ENCODE results near the gene CADPS2. TPM values are rescaled to one million over a fixed set of nuclear protein-coding genes. Genes with fewer than 3 reads are reported as not detected.

CADPS2 gene
- polyA plus RNA-seq, 3 donors = not detected

DNA sequence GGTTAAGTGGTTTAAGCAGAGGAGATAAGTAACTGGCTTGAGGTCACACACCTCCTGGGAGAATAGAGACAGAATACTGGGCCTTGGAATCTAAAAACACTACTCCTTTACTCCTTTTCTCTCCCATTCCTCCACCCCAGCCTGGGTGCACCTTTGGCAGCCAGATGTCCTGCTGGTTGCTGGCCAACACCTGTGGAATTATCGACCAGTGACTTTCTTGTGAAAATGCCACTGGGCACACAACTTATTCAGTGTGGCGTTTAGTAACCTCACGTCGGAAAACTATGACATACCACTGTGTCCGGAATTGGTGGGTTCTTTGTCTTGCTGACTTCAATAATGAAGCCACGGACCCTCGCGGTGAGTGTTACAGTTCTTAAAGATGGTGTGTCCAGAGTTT, 213.7 kb downstream of the CADPS2 start:
- no peaks in the 10 kb centered on the region for H3K36me3 Mint-ChIP-seq
- H3K4me1 Mint-ChIP-seq = no peaks in the 10 kb centered on the region
- TF ChIP-seq, protein P1, sequence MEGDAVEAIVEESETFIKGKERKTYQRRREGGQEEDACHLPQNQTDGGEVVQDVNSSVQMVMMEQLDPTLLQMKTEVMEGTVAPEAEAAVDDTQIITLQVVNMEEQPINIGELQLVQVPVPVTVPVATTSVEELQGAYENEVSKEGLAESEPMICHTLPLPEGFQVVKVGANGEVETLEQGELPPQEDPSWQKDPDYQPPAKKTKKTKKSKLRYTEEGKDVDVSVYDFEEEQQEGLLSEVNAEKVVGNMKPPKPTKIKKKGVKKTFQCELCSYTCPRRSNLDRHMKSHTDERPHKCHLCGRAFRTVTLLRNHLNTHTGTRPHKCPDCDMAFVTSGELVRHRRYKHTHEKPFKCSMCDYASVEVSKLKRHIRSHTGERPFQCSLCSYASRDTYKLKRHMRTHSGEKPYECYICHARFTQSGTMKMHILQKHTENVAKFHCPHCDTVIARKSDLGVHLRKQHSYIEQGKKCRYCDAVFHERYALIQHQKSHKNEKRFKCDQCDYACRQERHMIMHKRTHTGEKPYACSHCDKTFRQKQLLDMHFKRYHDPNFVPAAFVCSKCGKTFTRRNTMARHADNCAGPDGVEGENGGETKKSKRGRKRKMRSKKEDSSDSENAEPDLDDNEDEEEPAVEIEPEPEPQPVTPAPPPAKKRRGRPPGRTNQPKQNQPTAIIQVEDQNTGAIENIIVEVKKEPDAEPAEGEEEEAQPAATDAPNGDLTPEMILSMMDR (IDR thresholded peaks at IDR 0.05) = no peak
- Histone ChIP-seq H3K79me2 (ENCODE audit: insufficient read depth, low read length) (no peaks in the 10 kb centered on the region), H4K20me1 (ENCODE audit: insufficient read depth, low read length) (no peaks in the 10 kb centered on the region), H3K9me3 (replicated peaks in 1 of 2; ENCODE audit: control insufficient read depth in 1 of 2, insufficient read depth in 1 of 2, low read length in 2 of 2) (peaks cover 0 to 14% of the 10 kb centered on the region in 2 donors), H3K4me2 (replicated peaks; ENCODE audit: extremely low read depth, low read length, poor library complexity, severe bottlenecking) (no peak overlapping the region), H3K4me1 (ENCODE audit: control insufficient read depth in 1 of 2, insufficient read depth in 2 of 2, low read length in 2 of 2) (no peaks in the 10 kb centered on the region), H3K9ac (ENCODE audit: insufficient read depth, low read length, poor library complexity, severe bottlenecking) (no peak overlapping the region), H3K27me3 (ENCODE audit: control insufficient read depth in 2 of 2, insufficient read depth in 2 of 2, low read length in 2 of 2) (no peaks in the 10 kb centered on the region), H2AFZ (ENCODE audit: insufficient read depth, low read depth, low read length, poor library complexity, severe bottlenecking) (no peak overlapping the region), H3K27ac (ENCODE audit: low read depth in 1 of 2, low read length in 2 of 2) (no peak overlapping the region), H3K4me3 (replicated peaks in 1 of 3; ENCODE audit: low read depth in 2 of 3, low read length in 3 of 3) (no peak overlapping the region), H3K36me3 (replicated peaks in 1 of 2; ENCODE audit: control insufficient read depth in 1 of 2, insufficient read depth in 2 of 2, low read length in 2 of 2) (no peaks in the 10 kb centered on the region)
- intact Hi-C loops (cut with micrococcal nuclease) = no loop called here
- H3K9me3 Mint-ChIP-seq = peaks cover 4 to 13% (median 8%) of the 10 kb centered on the region in 7 donors
- no peak overlapping the region for H3K27ac Mint-ChIP-seq
- no peak overlapping the region for H3K4me3 Mint-ChIP-seq
- 89% methylated on average over 7 of the region's 8 CpGs for WGBS (ENCODE audit: insufficient coverage)
- H3K27me3 Mint-ChIP-seq (ENCODE audit: low read depth in 3 of 3) = no peaks in the 10 kb centered on the region
- DNase-seq = no peak

DNA sequence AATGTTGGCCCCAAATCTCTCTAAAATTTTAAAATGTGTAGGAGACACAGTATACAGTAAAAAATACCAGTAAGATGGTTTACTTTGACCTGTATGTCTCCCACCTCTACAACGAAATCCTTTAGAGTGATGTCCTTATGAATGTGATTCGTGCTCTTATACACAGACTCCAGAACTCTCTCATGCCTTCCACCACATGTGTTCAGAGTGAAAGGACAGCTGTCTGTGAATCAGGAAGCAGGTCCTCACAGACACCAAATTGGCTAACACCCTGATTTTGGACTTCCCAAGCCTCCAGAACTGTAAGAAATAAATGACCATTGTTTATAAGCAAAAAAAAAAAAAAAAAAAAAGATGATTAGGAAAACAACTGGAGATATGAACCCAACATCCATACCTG, 222.5 kb downstream of the CADPS2 start:
- Mint-ChIP-seq H3K4me1 (no peaks in the 10 kb centered on the region), H3K27me3 (ENCODE audit: low read depth in 3 of 3) (no peaks in the 10 kb centered on the region), H3K9me3 (peaks cover 0 to 6% (median 2%) of the 10 kb centered on the region in 7 donors), H3K4me3 (no peak overlapping the region), H3K36me3 (no peaks in the 10 kb centered on the region), H3K27ac (no peak overlapping the region)
- WGBS (ENCODE audit: insufficient coverage) = no CpG with 5 or more reads among the region's 2 CpGs
- Histone ChIP-seq H3K9me3 (replicated peaks in 1 of 2; ENCODE audit: control insufficient read depth in 1 of 2, insufficient read depth in 1 of 2, low read length in 2 of 2) (peaks cover 3 to 7% of the 10 kb centered on the region in 2 donors), H3K4me2 (replicated peaks; ENCODE audit: extremely low read depth, low read length, poor library complexity, severe bottlenecking) (no peak overlapping the region), H3K27me3 (ENCODE audit: control insufficient read depth in 2 of 2, insufficient read depth in 2 of 2, low read length in 2 of 2) (no peaks in the 10 kb centered on the region), H3K79me2 (ENCODE audit: insufficient read depth, low read length) (no peaks in the 10 kb centered on the region), H3K4me1 (ENCODE audit: control insufficient read depth in 1 of 2, insufficient read depth in 2 of 2, low read length in 2 of 2) (no peaks in the 10 kb centered on the region), H3K27ac (ENCODE audit: low read depth in 1 of 2, low read length in 2 of 2) (no peak overlapping the region), H2AFZ (ENCODE audit: insufficient read depth, low read depth, low read length, poor library complexity, severe bottlenecking) (no peak overlapping the region), H3K4me3 (replicated peaks in 1 of 3; ENCODE audit: low read depth in 2 of 3, low read length in 3 of 3) (no peak overlapping the region), H3K36me3 (replicated peaks in 1 of 2; ENCODE audit: control insufficient read depth in 1 of 2, insufficient read depth in 2 of 2, low read length in 2 of 2) (no peaks in the 10 kb centered on the region), H4K20me1 (ENCODE audit: insufficient read depth, low read length) (no peaks in the 10 kb centered on the region), H3K9ac (ENCODE audit: insufficient read depth, low read length, poor library complexity, severe bottlenecking) (no peak overlapping the region)
- intact Hi-C loops (cut with micrococcal nuclease) = no loop called here
- DNase-seq = no peak
- TF ChIP-seq, protein P1 (IDR thresholded peaks at IDR 0.05) = no peak

Data from CD14-positive monocyte (primary cell).